HepG2 (cell line): ENCODE data around the gene DEFB112. TPM values are rescaled to one million over a fixed set of nuclear protein-coding genes. Genes with fewer than 3 reads are reported as not detected.

ENCODE experiments used
- CBFB ChIP-seq: sonication (generic); formaldehyde crosslinking; IDR thresholded peaks from 2 replicates; pipeline ENCODE4 v1.4.0; 2020; ENCODE audit warnings: missing genetic modification reagents
- CC2D1A ChIP-seq: sonication (generic); formaldehyde crosslinking; IDR thresholded peaks from 2 replicates; pipeline ENCODE4 v1.8.1; 2023; ENCODE audit warnings: mild to moderate bottlenecking, missing genetic modification reagents
- ERF ChIP-seq: IDR thresholded peaks from 2 replicates; pipeline ENCODE4 v1.6.1; 2018; ENCODE audit warnings: missing biosample characterization, missing genetic modification reagents
- NFE2L1 ChIP-seq: sonication (generic); formaldehyde crosslinking; IDR thresholded peaks from 2 replicates; pipeline ENCODE4 v1.4.0; 2020; ENCODE audit warnings: missing genetic modification reagents, mild to moderate bottlenecking, borderline replicate concordance
- NKX3-1 ChIP-seq: sonication (generic); formaldehyde crosslinking; IDR thresholded peaks from 2 replicates; pipeline ENCODE4 v1.5.0; 2020; ENCODE audit warnings: missing genetic modification reagents
- NR1H2 ChIP-seq: sonication (generic); formaldehyde crosslinking; IDR thresholded peaks from 2 replicates; pipeline ENCODE4 v1.8.1; 2022; ENCODE audit warnings: low read depth, missing genetic modification reagents, borderline replicate concordance
- RELA ChIP-seq: sonication (generic); formaldehyde crosslinking; IDR thresholded peaks from 2 replicates; pipeline ENCODE4 v1.4.0; 2020; ENCODE audit warnings: missing genetic modification reagents
- ZFP1 ChIP-seq: IDR thresholded peaks from 2 replicates; pipeline ENCODE4 v1.6.1; 2016
- ZFP62 ChIP-seq: sonication (generic); formaldehyde crosslinking; IDR thresholded peaks from 2 replicates; pipeline ENCODE4 v1.4.0; 2020; ENCODE audit warnings: missing genetic modification reagents
- ZKSCAN8 ChIP-seq: IDR thresholded peaks from 2 replicates; pipeline ENCODE4 v1.6.1; 2016; ENCODE audit warnings: borderline replicate concordance, missing genetic modification reagents, missing compliant biosample characterization
- ZMAT3 ChIP-seq: sonication (generic); formaldehyde crosslinking; conservative IDR thresholded peaks from 2 replicates; pipeline ENCODE4 v1.7.0; 2021; ENCODE audit warnings: missing genetic modification reagents
- ZNF530 ChIP-seq: sonication (generic); formaldehyde crosslinking; IDR thresholded peaks from 2 replicates; pipeline ENCODE4 v1.5.0; 2020; ENCODE audit warnings: low read depth, mild to moderate bottlenecking, missing genetic modification reagents
- ZNF570 ChIP-seq: sonication (generic); formaldehyde crosslinking; IDR thresholded peaks from 2 replicates; pipeline ENCODE4 v1.4.0; 2020; ENCODE audit warnings: mild to moderate bottlenecking, missing genetic modification reagents, borderline replicate concordance
- ZNF879 ChIP-seq: sonication (generic); formaldehyde crosslinking; IDR thresholded peaks from 2 replicates; pipeline ENCODE4 v1.8.1; 2023; ENCODE audit warnings: missing genetic modification reagents
- polyA plus RNA-seq, 8 experiments: library from polyadenylated mRNA; depleted of rRNA in 3 of 8; stranded (reverse) in 7 of 8; unstranded in 1 of 8; fragments of >200 nt; fragmentation: Illumina TruSeq in 4 of 8; extraction: Trizol in 4 of 8; gene quantifications; 2 replicates each; pipeline versions ENCODE4 v1.2.1 to v1.2.3, GENCODE V29; 2011 to 2016; ENCODE audit warnings: low read depth in 4 of 8, missing spikeins in 1 of 8, mixed read lengths in 1 of 8; ENCODE audit not compliant: insufficient read depth in 1 of 8
- total RNA-seq, 5 experiments: library from RNA; depleted of rRNA; stranded (reverse); fragments of >200 nt; fragmentation: Illumina TruSeq; extraction: Trizol; gene quantifications; 2 replicates each; pipeline ENCODE4 v1.2.3, GENCODE V29; 2016; ENCODE audit warnings: low read depth in 1 of 5
- TF ChIP-seq, protein P1 (sequence below): fragments of 450-650 bp; IDR thresholded peaks from 2 replicates; pipeline ENCODE4 v1.6.1; 2017; ENCODE audit warnings: mild to moderate bottlenecking
- TF ChIP-seq, protein P2 (sequence below): sonication (generic); formaldehyde crosslinking; IDR thresholded peaks from 2 replicates; pipeline ENCODE4 v1.5.1; 2020; ENCODE audit warnings: missing genetic modification reagents, mild to moderate bottlenecking, borderline replicate concordance
- TF ChIP-seq, protein P3 (sequence below): IDR thresholded peaks from 2 replicates; pipeline ENCODE4 v1.6.1; 2016
- TF ChIP-seq, protein P4 (sequence below): sonication (generic); formaldehyde crosslinking; IDR thresholded peaks from 2 replicates; pipeline ENCODE4 v1.8.1; 2023; ENCODE audit warnings: mild to moderate bottlenecking, missing genetic modification reagents, borderline replicate concordance
- TF ChIP-seq, protein P5 (sequence below): sonication (generic); formaldehyde crosslinking; IDR thresholded peaks from 2 replicates; pipeline ENCODE4 v1.9.0; 2021; ENCODE audit warnings: missing genetic modification reagents, borderline replicate concordance
- TF ChIP-seq, protein P6 (sequence below): sonication (generic); formaldehyde crosslinking; IDR thresholded peaks from 2 replicates; pipeline ENCODE4 v1.4.0; 2020; ENCODE audit warnings: mild to moderate bottlenecking, missing genetic modification reagents
- TF ChIP-seq, protein P7 (sequence below): sonication (generic); formaldehyde crosslinking; IDR thresholded peaks from 2 replicates; pipeline ENCODE4 v1.4.0; 2020; ENCODE audit warnings: missing genetic modification reagents, borderline replicate concordance

Gene DEFB112
- total and polyA plus RNA-seq, 2 of the 13 experiments (the other 11 are each of a cell fraction or from before 2014, with no cell fraction given), result not detected

- TF ChIP-seq, protein P1, sequence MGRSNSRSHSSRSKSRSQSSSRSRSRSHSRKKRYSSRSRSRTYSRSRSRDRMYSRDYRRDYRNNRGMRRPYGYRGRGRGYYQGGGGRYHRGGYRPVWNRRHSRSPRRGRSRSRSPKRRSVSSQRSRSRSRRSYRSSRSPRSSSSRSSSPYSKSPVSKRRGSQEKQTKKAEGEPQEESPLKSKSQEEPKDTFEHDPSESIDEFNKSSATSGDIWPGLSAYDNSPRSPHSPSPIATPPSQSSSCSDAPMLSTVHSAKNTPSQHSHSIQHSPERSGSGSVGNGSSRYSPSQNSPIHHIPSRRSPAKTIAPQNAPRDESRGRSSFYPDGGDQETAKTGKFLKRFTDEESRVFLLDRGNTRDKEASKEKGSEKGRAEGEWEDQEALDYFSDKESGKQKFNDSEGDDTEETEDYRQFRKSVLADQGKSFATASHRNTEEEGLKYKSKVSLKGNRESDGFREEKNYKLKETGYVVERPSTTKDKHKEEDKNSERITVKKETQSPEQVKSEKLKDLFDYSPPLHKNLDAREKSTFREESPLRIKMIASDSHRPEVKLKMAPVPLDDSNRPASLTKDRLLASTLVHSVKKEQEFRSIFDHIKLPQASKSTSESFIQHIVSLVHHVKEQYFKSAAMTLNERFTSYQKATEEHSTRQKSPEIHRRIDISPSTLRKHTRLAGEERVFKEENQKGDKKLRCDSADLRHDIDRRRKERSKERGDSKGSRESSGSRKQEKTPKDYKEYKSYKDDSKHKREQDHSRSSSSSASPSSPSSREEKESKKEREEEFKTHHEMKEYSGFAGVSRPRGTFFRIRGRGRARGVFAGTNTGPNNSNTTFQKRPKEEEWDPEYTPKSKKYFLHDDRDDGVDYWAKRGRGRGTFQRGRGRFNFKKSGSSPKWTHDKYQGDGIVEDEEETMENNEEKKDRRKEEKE, result no peak
- TF ChIP-seq ZFP62 (CRISPR knock-in tag), result no peak
- peak; percentile 86; the same call in 1 of the 2 replicates for TF ChIP-seq NKX3-1 (CRISPR knock-in tag)
- no peak for TF ChIP-seq ZMAT3 (CRISPR knock-in tag)
- TF ChIP-seq, protein P2, sequence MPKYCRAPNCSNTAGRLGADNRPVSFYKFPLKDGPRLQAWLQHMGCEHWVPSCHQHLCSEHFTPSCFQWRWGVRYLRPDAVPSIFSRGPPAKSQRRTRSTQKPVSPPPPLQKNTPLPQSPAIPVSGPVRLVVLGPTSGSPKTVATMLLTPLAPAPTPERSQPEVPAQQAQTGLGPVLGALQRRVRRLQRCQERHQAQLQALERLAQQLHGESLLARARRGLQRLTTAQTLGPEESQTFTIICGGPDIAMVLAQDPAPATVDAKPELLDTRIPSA, result no peak
- TF ChIP-seq NFE2L1 (CRISPR knock-in tag), result no peak
- TF ChIP-seq RELA (CRISPR knock-in tag), result no peak
- no peak for TF ChIP-seq ZNF879
- no peak for TF ChIP-seq ZNF570 (CRISPR knock-in tag)
- TF ChIP-seq, protein P3, sequence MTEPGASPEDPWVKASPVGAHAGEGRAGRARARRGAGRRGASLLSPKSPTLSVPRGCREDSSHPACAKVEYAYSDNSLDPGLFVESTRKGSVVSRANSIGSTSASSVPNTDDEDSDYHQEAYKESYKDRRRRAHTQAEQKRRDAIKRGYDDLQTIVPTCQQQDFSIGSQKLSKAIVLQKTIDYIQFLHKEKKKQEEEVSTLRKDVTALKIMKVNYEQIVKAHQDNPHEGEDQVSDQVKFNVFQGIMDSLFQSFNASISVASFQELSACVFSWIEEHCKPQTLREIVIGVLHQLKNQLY (CRISPR knock-in tag), result no peak
- TF ChIP-seq, protein P4, sequence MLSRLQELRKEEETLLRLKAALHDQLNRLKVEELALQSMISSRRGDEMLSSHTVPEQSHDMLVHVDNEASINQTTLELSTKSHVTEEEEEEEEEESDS (CRISPR knock-in tag), result no peak
- TF ChIP-seq CC2D1A (CRISPR knock-in tag), result no peak
- TF ChIP-seq ERF (CRISPR knock-in tag), result no peak
- no peak for TF ChIP-seq NR1H2
- TF ChIP-seq ZFP1 (CRISPR knock-in tag), result 0 out of 2 replicates have a peak, but pooled peaks have one; percentile 46
- TF ChIP-seq, protein P5, sequence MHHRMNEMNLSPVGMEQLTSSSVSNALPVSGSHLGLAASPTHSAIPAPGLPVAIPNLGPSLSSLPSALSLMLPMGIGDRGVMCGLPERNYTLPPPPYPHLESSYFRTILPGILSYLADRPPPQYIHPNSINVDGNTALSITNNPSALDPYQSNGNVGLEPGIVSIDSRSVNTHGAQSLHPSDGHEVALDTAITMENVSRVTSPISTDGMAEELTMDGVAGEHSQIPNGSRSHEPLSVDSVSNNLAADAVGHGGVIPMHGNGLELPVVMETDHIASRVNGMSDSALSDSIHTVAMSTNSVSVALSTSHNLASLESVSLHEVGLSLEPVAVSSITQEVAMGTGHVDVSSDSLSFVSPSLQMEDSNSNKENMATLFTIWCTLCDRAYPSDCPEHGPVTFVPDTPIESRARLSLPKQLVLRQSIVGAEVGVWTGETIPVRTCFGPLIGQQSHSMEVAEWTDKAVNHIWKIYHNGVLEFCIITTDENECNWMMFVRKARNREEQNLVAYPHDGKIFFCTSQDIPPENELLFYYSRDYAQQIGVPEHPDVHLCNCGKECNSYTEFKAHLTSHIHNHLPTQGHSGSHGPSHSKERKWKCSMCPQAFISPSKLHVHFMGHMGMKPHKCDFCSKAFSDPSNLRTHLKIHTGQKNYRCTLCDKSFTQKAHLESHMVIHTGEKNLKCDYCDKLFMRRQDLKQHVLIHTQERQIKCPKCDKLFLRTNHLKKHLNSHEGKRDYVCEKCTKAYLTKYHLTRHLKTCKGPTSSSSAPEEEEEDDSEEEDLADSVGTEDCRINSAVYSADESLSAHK (CRISPR knock-in tag), result no peak
- TF ChIP-seq ZKSCAN8 (CRISPR knock-in tag), result peak; percentile 53; the same call in 1 of the 2 replicates
- TF ChIP-seq ZNF530 (CRISPR knock-in tag), result no peak
- no peak for TF ChIP-seq CBFB (CRISPR knock-in tag)
- TF ChIP-seq, protein P6, sequence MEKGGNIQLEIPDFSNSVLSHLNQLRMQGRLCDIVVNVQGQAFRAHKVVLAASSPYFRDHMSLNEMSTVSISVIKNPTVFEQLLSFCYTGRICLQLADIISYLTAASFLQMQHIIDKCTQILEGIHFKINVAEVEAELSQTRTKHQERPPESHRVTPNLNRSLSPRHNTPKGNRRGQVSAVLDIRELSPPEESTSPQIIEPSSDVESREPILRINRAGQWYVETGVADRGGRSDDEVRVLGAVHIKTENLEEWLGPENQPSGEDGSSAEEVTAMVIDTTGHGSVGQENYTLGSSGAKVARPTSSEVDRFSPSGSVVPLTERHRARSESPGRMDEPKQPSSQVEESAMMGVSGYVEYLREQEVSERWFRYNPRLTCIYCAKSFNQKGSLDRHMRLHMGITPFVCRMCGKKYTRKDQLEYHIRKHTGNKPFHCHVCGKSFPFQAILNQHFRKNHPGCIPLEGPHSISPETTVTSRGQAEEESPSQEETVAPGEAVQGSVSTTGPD (CRISPR knock-in tag), result no peak
- TF ChIP-seq, protein P7, sequence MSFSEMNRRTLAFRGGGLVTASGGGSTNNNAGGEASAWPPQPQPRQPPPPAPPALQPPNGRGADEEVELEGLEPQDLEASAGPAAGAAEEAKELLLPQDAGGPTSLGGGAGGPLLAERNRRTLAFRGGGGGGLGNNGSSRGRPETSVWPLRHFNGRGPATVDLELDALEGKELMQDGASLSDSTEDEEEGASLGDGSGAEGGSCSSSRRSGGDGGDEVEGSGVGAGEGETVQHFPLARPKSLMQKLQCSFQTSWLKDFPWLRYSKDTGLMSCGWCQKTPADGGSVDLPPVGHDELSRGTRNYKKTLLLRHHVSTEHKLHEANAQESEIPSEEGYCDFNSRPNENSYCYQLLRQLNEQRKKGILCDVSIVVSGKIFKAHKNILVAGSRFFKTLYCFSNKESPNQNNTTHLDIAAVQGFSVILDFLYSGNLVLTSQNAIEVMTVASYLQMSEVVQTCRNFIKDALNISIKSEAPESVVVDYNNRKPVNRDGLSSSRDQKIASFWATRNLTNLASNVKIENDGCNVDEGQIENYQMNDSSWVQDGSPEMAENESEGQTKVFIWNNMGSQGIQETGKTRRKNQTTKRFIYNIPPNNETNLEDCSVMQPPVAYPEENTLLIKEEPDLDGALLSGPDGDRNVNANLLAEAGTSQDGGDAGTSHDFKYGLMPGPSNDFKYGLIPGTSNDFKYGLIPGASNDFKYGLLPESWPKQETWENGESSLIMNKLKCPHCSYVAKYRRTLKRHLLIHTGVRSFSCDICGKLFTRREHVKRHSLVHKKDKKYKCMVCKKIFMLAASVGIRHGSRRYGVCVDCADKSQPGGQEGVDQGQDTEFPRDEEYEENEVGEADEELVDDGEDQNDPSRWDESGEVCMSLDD (CRISPR knock-in tag), result no peak
Measured at GRCh38 chr6:50093938-50094272, 44.2 kb upstream of the DEFB112 start (continued).
